GM10248 (cell line): ENCODE measurements around the gene ACSL1.
A peak's percentile ranks its signal among the peaks of the same experiment; 100 is the strongest.

Source experiments
- CTCF ChIA-PET: fragments of 300-600 bp; sonication (Branson Sonifier 250); formaldehyde crosslinking; extraction: SDS; loops from one replicate; lab custom pipeline; 2021; ENCODE audit warnings: antibody characterized with exemption; lab: Yijun Ruan, JAX
- POLR2A ChIA-PET: fragments of 350-650 bp; sonication (Branson Sonifier 250); formaldehyde crosslinking; extraction: SDS; loops from one replicate; lab custom pipeline; 2020; ENCODE audit warnings: antibody characterized with exemption; lab: Yijun Ruan, JAX
- DNase-seq: peaks from one replicate; pipeline ENCODE4 v3.0.0; 2012; ENCODE audit errors: extremely low spot score
- CTCF ChIP-seq: IDR thresholded peaks from 2 replicates; pipeline ENCODE4 v1.5.1; 2012; ENCODE audit warnings: mild to moderate bottlenecking, low read depth; ENCODE audit errors: extremely low read depth, missing control alignments, control extremely low read depth

The ACSL1 gene

GRCh38 chr4:184751585-184751956 lies 74.2 kb downstream of the ACSL1 start:
- CTCF ChIA-PET, result interaction anchor here (1.1 to 2.8 kb wide), 4 partner anchors 12 to 229 kb away, joined by 3 to 11 read pairs (median 4); no protein-coding TSS in a partner anchor

GRCh38 chr4:184750926-184751584 lies 74.7 kb downstream of the ACSL1 start:
- TF ChIP-seq CTCF, result no peak
- no peak for DNase-seq
- ChIA-PET POLR2A (no interaction called here), CTCF (interaction anchor here (0.9 to 2.8 kb wide), 5 partner anchors 11 to 254 kb away, joined by 3 to 11 read pairs (median 6); no protein-coding TSS in a partner anchor)

More at GRCh38 chr4:184751585-184751956, 74.2 kb downstream of the ACSL1 start:
- no peak for TF ChIP-seq CTCF
- POLR2A ChIA-PET, result no interaction called here
- no peak for DNase-seq

GRCh38 chr4:184748251-184748652 lies 77.5 kb downstream of the ACSL1 start:
- DNase-seq, result no peak
- no peak for TF ChIP-seq CTCF
- CTCF ChIA-PET, result interaction anchor here (1.1 kb wide), 1 partner anchor 257 kb away, joined by 4 read pairs; no protein-coding TSS in a partner anchor
- POLR2A ChIA-PET, result no interaction called here

- POLR2A ChIA-PET, result no interaction called here
- no peak for DNase-seq
- CTCF ChIA-PET, result interaction anchor here (0.7 to 3.0 kb wide), 12 partner anchors 9 to 483 kb away, joined by 3 to 32 read pairs (median 4); partner anchors contain the start of gene CENPU
- no peak for TF ChIP-seq CTCF
Observed at GRCh38 chr4:184747034-184747830, 78.5 kb downstream of the ACSL1 start.

GRCh38 chr4:184745831-184746795 lies 79.7 kb downstream of the ACSL1 start:
- DNase-seq, result peak; percentile 82
- POLR2A ChIA-PET, result no interaction called here
- CTCF ChIA-PET, result interaction anchor here (0.6 to 3.0 kb wide), 46 partner anchors 8 to 1048 kb away, joined by 3 to 32 read pairs (median 3); partner anchors contain the start of gene CENPU
- peak; percentile 73 for TF ChIP-seq CTCF
